ENCODE results near the gene RBM20. TPM values are rescaled to one million over a fixed set of nuclear protein-coding genes. Genes with fewer than 3 reads are reported as not detected.

RBM20 gene
- total RNA-seq, result 1 to 10 TPM in 2 of 5 experiments, under 1 TPM in 3; 0.16 to 1.7 (median 0.40) TPM
- polyA plus RNA-seq, result under 1 TPM in 1 of 2 donors, not detected in 1; 0.18 TPM
- total RNA-seq, result 2.7 reads per million, percentile 14 among the genes with 10 or more reads in this experiment

GRCh38 chr10:110643653-110644597 lies at the start of gene RBM20:
TSS of gene RBM20 (plus strand) at chr10:110644336. CDS start at chr10:110644455, 119 bp downstream.
- Mint-ChIP-seq H3K4me3 (peak within 1 kb of the TSS; percentile 68 to 87 (median 80)), H3K9me3 (peaks cover 0 to 3% (median 0%) of the 10 kb centered on the region in 11 donors), H3K27me3 (peaks cover 51 to 79% (median 64%) of the 10 kb centered on the region in 5 donors), H3K36me3 (no peaks in the 10 kb centered on the region), H3K4me1 (peaks cover 10 to 36% (median 25%) of the 10 kb centered on the region in 7 donors), H3K27ac (peak within 1 kb of the TSS in 1 of 9 donors; percentile 38)
- H3K4me1 ChIP-seq (ENCODE audit: control insufficient read depth in 2 of 2, insufficient read depth in 2 of 2, low read length in 2 of 2), result peaks cover 10 to 14% of the 10 kb centered on the region in 2 donors
- DNase-seq, result peak in 8 of 9 donors; percentile 11 to 35 (median 19)
- intact Hi-C loops (cut with micrococcal nuclease), result loop anchor here in 1 of 2 donors (2.0 kb wide), 1 partner anchor 29 kb away; no protein-coding TSS in a partner anchor
- ChIA-PET POLR2A (no interaction called here), CTCF (no interaction called here)
- ATAC-seq, result peak; percentile 55
- H3K27ac ChIP-seq (ENCODE audit: low read depth, low read length), result no peak within 1 kb of the TSS
- peak within 1 kb of the TSS; percentile 47 for H3K4me3 ChIP-seq (ENCODE audit: low read length)
- H3K36me3 ChIP-seq (ENCODE audit: control insufficient read depth in 2 of 3, insufficient read depth in 3 of 3, low read length in 3 of 3), result peaks cover 0 to 3% (median 0%) of the 10 kb centered on the region in 3 experiments
- H3K9me3 ChIP-seq (ENCODE audit: control insufficient read depth in 2 of 3, low read length in 3 of 3), result no peaks in the 10 kb centered on the region
- H3K27me3 ChIP-seq (ENCODE audit: control insufficient read depth in 2 of 2, insufficient read depth in 2 of 2, low read length in 2 of 2), result peaks cover 0 to 23% of the 10 kb centered on the region in 2 donors

- POLR2A ChIA-PET, result no interaction called here
- H3K36me3 ChIP-seq (ENCODE audit: control insufficient read depth in 2 of 3, insufficient read depth in 3 of 3, low read length in 3 of 3), result peaks cover 6 to 61% (median 21%) of the 10 kb centered on the region in 3 experiments
- H3K4me3 Mint-ChIP-seq, result no peak overlapping the region
These were observed 46.7 kb upstream of the RBM20 start for GRCh38 chr10:110597476-110597875.

GRCh38 chr10:110600487-110601101 lies 43.5 kb upstream of the RBM20 start:
- peak; percentile 70 for ATAC-seq
- H3K36me3 Mint-ChIP-seq, result peaks cover 4 to 46% (median 32%) of the 10 kb centered on the region in 5 donors
- CTCF ChIA-PET, result interaction anchor here (0.6 to 1.6 kb wide), 5 partner anchors 19 to 198 kb away, joined by 3 to 4 read pairs (median 3); no protein-coding TSS in a partner anchor

More at GRCh38 chr10:110597476-110597875, 46.7 kb upstream of the RBM20 start:
- Histone ChIP-seq H3K27ac (ENCODE audit: low read depth, low read length) (peak overlapping the region; percentile 1), H3K27me3 (ENCODE audit: control insufficient read depth in 2 of 2, insufficient read depth in 2 of 2, low read length in 2 of 2) (no peaks in the 10 kb centered on the region), H3K4me1 (ENCODE audit: control insufficient read depth in 2 of 2, insufficient read depth in 2 of 2, low read length in 2 of 2) (no peaks in the 10 kb centered on the region), H3K4me3 (ENCODE audit: low read length) (no peak overlapping the region), H3K9me3 (ENCODE audit: control insufficient read depth in 2 of 3, low read length in 3 of 3) (no peaks in the 10 kb centered on the region)
- intact Hi-C loops (cut with micrococcal nuclease), result no loop called here
- ATAC-seq, result no peak
- H3K27ac Mint-ChIP-seq, result peak overlapping the region in 2 of 9 donors; percentile 5 to 22
- CTCF ChIA-PET, result no interaction called here
- no peak for DNase-seq
- H3K27me3 Mint-ChIP-seq, result no peaks in the 10 kb centered on the region
- no peaks in the 10 kb centered on the region for H3K9me3 Mint-ChIP-seq
- peaks cover 4 to 44% (median 32%) of the 10 kb centered on the region in 5 donors for H3K36me3 Mint-ChIP-seq
- H3K4me1 Mint-ChIP-seq, result peaks cover 0 to 9% (median 0%) of the 10 kb centered on the region in 7 donors

GRCh38 chr10:110601581-110601980 lies 42.6 kb upstream of the RBM20 start:
- H3K36me3 ChIP-seq (ENCODE audit: control insufficient read depth in 2 of 3, insufficient read depth in 3 of 3, low read length in 3 of 3), result peaks cover 6 to 57% (median 31%) of the 10 kb centered on the region in 3 experiments

More at GRCh38 chr10:110600487-110601101, 43.5 kb upstream of the RBM20 start:
- no peaks in the 10 kb centered on the region for H3K4me1 ChIP-seq (ENCODE audit: control insufficient read depth in 2 of 2, insufficient read depth in 2 of 2, low read length in 2 of 2)
- H3K27me3 ChIP-seq (ENCODE audit: control insufficient read depth in 2 of 2, insufficient read depth in 2 of 2, low read length in 2 of 2), result no peaks in the 10 kb centered on the region
- H3K27ac ChIP-seq (ENCODE audit: low read depth, low read length), result no peak overlapping the region
- Mint-ChIP-seq H3K4me3 (no peak overlapping the region), H3K27ac (no peak overlapping the region), H3K4me1 (peaks cover 0 to 6% (median 0%) of the 10 kb centered on the region in 7 donors), H3K9me3 (no peaks in the 10 kb centered on the region), H3K27me3 (no peaks in the 10 kb centered on the region)
- peaks cover 6 to 50% (median 31%) of the 10 kb centered on the region in 3 experiments for H3K36me3 ChIP-seq (ENCODE audit: control insufficient read depth in 2 of 3, insufficient read depth in 3 of 3, low read length in 3 of 3)
- no peak overlapping the region for H3K4me3 ChIP-seq (ENCODE audit: low read length)
- POLR2A ChIA-PET, result interaction anchor here (0.5 to 0.7 kb wide), 2 partner anchors 144 to 615 kb away, joined by 4 read pairs; no protein-coding TSS in a partner anchor
- H3K9me3 ChIP-seq (ENCODE audit: control insufficient read depth in 2 of 3, low read length in 3 of 3), result no peaks in the 10 kb centered on the region
- peak in 6 of 9 donors; percentile 19 to 39 (median 29) for DNase-seq
- intact Hi-C loops (cut with micrococcal nuclease), result loop anchor here (1.0 to 5.0 kb wide), 4 partner anchors 33 to 294 kb away; partner anchors contain the start of gene SMC3 (in 1 of the 2)

GRCh38 chr10:110608087-110608486 lies 36.0 kb upstream of the RBM20 start:
- no peaks in the 10 kb centered on the region for H3K27me3 Mint-ChIP-seq
- POLR2A ChIA-PET, result interaction anchor here (0.6 to 0.8 kb wide), 3 partner anchors 15 to 61 kb away, joined by 3 read pairs; no protein-coding TSS in a partner anchor
- peaks cover 0 to 18% (median 7%) of the 10 kb centered on the region in 7 donors for H3K4me1 Mint-ChIP-seq
- Histone ChIP-seq H3K36me3 (ENCODE audit: control insufficient read depth in 2 of 3, insufficient read depth in 3 of 3, low read length in 3 of 3) (peaks cover 0 to 15% (median 12%) of the 10 kb centered on the region in 3 experiments), H3K27me3 (ENCODE audit: control insufficient read depth in 2 of 2, insufficient read depth in 2 of 2, low read length in 2 of 2) (no peaks in the 10 kb centered on the region), H3K4me3 (ENCODE audit: low read length) (no peak overlapping the region), H3K27ac (ENCODE audit: low read depth, low read length) (no peak overlapping the region), H3K9me3 (ENCODE audit: control insufficient read depth in 2 of 3, low read length in 3 of 3) (no peaks in the 10 kb centered on the region), H3K4me1 (ENCODE audit: control insufficient read depth in 2 of 2, insufficient read depth in 2 of 2, low read length in 2 of 2) (no peaks in the 10 kb centered on the region)
- no peaks in the 10 kb centered on the region for H3K9me3 Mint-ChIP-seq
- no peak overlapping the region for H3K4me3 Mint-ChIP-seq
- intact Hi-C loops (cut with micrococcal nuclease), result no loop called here
- DNase-seq, result no peak
- peaks cover 0 to 14% (median 10%) of the 10 kb centered on the region in 5 donors for H3K36me3 Mint-ChIP-seq
- CTCF ChIA-PET, result interaction anchor here (0.6 to 1.3 kb wide), 4 partner anchors 55 to 991 kb away, joined by 3 to 4 read pairs (median 4); no protein-coding TSS in a partner anchor
- peak overlapping the region in 1 of 9 donors; percentile 64 for H3K27ac Mint-ChIP-seq
- no peak for ATAC-seq

More at GRCh38 chr10:110601581-110601980, 42.6 kb upstream of the RBM20 start:
- ChIA-PET POLR2A (no interaction called here), CTCF (no interaction called here)
- H3K9me3 Mint-ChIP-seq, result no peaks in the 10 kb centered on the region
- peaks cover 2 to 41% (median 27%) of the 10 kb centered on the region in 5 donors for H3K36me3 Mint-ChIP-seq
- no peak overlapping the region for H3K27ac ChIP-seq (ENCODE audit: low read depth, low read length)
- H3K4me1 ChIP-seq (ENCODE audit: control insufficient read depth in 2 of 2, insufficient read depth in 2 of 2, low read length in 2 of 2), result no peaks in the 10 kb centered on the region
- H3K4me1 Mint-ChIP-seq, result peaks cover 0 to 5% (median 0%) of the 10 kb centered on the region in 7 donors
- no peaks in the 10 kb centered on the region for H3K27me3 ChIP-seq (ENCODE audit: control insufficient read depth in 2 of 2, insufficient read depth in 2 of 2, low read length in 2 of 2)
- H3K4me3 ChIP-seq (ENCODE audit: low read length), result no peak overlapping the region
- no peak for DNase-seq
- peak overlapping the region in 1 of 9 donors; percentile 87 for H3K27ac Mint-ChIP-seq
- intact Hi-C loops (cut with micrococcal nuclease), result loop anchor here in 1 of 2 donors (5.0 kb wide), 1 partner anchor 34 kb away; the partner anchor contains the start of gene SMC3
- no peaks in the 10 kb centered on the region for H3K27me3 Mint-ChIP-seq
- H3K9me3 ChIP-seq (ENCODE audit: control insufficient read depth in 2 of 3, low read length in 3 of 3), result no peaks in the 10 kb centered on the region
- no peak overlapping the region for H3K4me3 Mint-ChIP-seq
- no peak for ATAC-seq

GRCh38 chr10:110609605-110610004 lies 34.5 kb upstream of the RBM20 start:
- H3K27ac Mint-ChIP-seq, result peak overlapping the region in 1 of 9 donors; percentile 16
- POLR2A ChIA-PET, result no interaction called here
- CTCF ChIA-PET, result interaction anchor here (0.6 to 1.3 kb wide), 6 partner anchors 224 to 1532 kb away, joined by 3 to 4 read pairs (median 3); no protein-coding TSS in a partner anchor

More at GRCh38 chr10:110609605-110610004, 34.5 kb upstream of the RBM20 start:
- H3K4me1 ChIP-seq (ENCODE audit: control insufficient read depth in 2 of 2, insufficient read depth in 2 of 2, low read length in 2 of 2), result no peaks in the 10 kb centered on the region
- no peaks in the 10 kb centered on the region for H3K27me3 ChIP-seq (ENCODE audit: control insufficient read depth in 2 of 2, insufficient read depth in 2 of 2, low read length in 2 of 2)
- intact Hi-C loops (cut with micrococcal nuclease), result loop anchor here (1.0 to 10.0 kb wide), 10 partner anchors 63 to 1706 kb away; no protein-coding TSS in a partner anchor
- no peak overlapping the region for H3K27ac ChIP-seq (ENCODE audit: low read depth, low read length)
- H3K9me3 ChIP-seq (ENCODE audit: control insufficient read depth in 2 of 3, low read length in 3 of 3), result no peaks in the 10 kb centered on the region
- Mint-ChIP-seq H3K9me3 (no peaks in the 10 kb centered on the region), H3K27me3 (no peaks in the 10 kb centered on the region), H3K4me3 (no peak overlapping the region), H3K4me1 (peaks cover 0 to 18% (median 7%) of the 10 kb centered on the region in 7 donors), H3K36me3 (peaks cover 0 to 9% (median 7%) of the 10 kb centered on the region in 5 donors)
- H3K4me3 ChIP-seq (ENCODE audit: low read length), result no peak overlapping the region
- ATAC-seq, result no peak
- H3K36me3 ChIP-seq (ENCODE audit: control insufficient read depth in 2 of 3, insufficient read depth in 3 of 3, low read length in 3 of 3), result peaks cover 0 to 11% (median 4%) of the 10 kb centered on the region in 3 experiments
- no peak for DNase-seq
